Activated naive CD8-positive, alpha-beta T cell treated with anti-CD3 and anti-CD28 coated beads for 36 hours (primary cell): ENCODE results near the gene TCF7L2. TPM values are rescaled to one million over a fixed set of nuclear protein-coding genes. Genes with fewer than 3 reads are reported as not detected.

ENCODE experiments used
- DNase-seq: peaks from one replicate; pipeline ENCODE4 v3.0.0; 2021
- H3K27ac Mint-ChIP-seq: one replicate; pipeline ENCODE4 v1.8.0; 2022; ENCODE audit warnings: mild to moderate bottlenecking, moderate library complexity, mixed read lengths
- H3K27me3 Mint-ChIP-seq: one replicate; pipeline ENCODE4 v1.8.0; 2022; ENCODE audit warnings: mild to moderate bottlenecking, mixed read lengths
- H3K36me3 Mint-ChIP-seq: one replicate; pipeline ENCODE4 v1.8.0; 2021; ENCODE audit warnings: mild to moderate bottlenecking, mixed read lengths
- H3K4me1 Mint-ChIP-seq: one replicate; pipeline ENCODE4 v1.8.0; 2021; ENCODE audit warnings: mixed read lengths
- H3K4me3 Mint-ChIP-seq: one replicate; pipeline ENCODE4 v1.8.0; 2022; ENCODE audit warnings: mild to moderate bottlenecking, moderate library complexity, mixed read lengths
- H3K9me3 Mint-ChIP-seq: one replicate; pipeline ENCODE4 v1.8.0; 2022; ENCODE audit warnings: mixed read lengths
- total RNA-seq, 2 experiments: library from RNA; stranded (reverse); gene quantifications; one replicate each; pipeline ENCODE4 v1.2.3, GENCODE V29; 2021

The TCF7L2 gene
- total RNA-seq, 2 experiments from 2014 or later: 1.1 to 1.5 TPM

- Mint-ChIP-seq H3K4me1 (no peaks in the 10 kb centered on the region), H3K27me3 (no peaks in the 10 kb centered on the region), H3K27ac (no peak overlapping the region), H3K4me3 (no peak overlapping the region), H3K9me3 (no peaks in the 10 kb centered on the region), H3K36me3 (no peaks in the 10 kb centered on the region)
- no peak for DNase-seq
These were observed 228.7 kb downstream of the TCF7L2 start for GRCh38 chr10:113178771-113179170.

DNA sequence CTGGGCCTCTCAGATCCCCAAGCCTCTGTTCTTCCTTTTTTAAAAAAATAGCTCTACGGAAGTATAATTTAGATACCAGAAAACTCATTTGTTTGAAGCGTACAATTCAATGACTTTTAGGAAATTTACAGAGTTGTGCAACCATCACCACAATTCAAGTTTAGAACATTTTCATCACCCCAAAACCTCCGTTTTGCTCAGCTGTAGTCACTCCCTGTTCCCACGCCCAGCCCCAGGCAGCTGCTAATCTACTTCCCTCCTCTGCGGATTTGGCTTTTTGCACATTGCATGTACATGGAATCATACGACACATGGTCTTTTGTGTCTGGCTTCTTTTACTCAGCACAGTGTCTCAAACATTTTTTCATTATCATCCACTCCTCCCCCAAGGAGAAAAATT, 229.2 kb downstream of the TCF7L2 start:
- Mint-ChIP-seq H3K36me3 (no peaks in the 10 kb centered on the region), H3K27ac (no peak overlapping the region), H3K9me3 (no peaks in the 10 kb centered on the region), H3K27me3 (no peaks in the 10 kb centered on the region), H3K4me3 (no peak overlapping the region), H3K4me1 (no peaks in the 10 kb centered on the region)
- no peak for DNase-seq

DNA sequence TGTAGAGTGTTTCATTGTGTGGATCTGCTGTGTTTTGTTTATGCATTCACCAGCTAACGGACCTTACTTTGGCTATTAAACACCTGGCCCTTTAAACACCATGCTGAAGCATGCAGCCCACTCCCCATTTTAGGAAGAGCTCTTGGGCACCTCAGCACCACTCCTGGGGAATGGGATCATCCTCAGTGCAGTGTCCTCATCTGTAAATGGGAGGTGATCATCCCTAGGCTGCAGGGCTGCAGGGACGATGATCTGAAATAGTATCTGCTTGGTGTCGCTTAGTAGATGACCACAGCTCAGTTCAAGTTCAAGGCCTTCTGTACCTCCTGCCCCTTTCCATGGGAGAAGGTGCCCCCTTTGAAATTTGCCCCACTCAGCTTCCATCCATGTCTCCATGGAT, 229.9 kb downstream of the TCF7L2 start:
- H3K27ac Mint-ChIP-seq: no peak overlapping the region
- no peaks in the 10 kb centered on the region for H3K36me3 Mint-ChIP-seq
- no peak overlapping the region for H3K4me3 Mint-ChIP-seq
- no peak for DNase-seq
- H3K4me1 Mint-ChIP-seq: no peaks in the 10 kb centered on the region
- H3K9me3 Mint-ChIP-seq: no peaks in the 10 kb centered on the region
- no peaks in the 10 kb centered on the region for H3K27me3 Mint-ChIP-seq

- H3K36me3 Mint-ChIP-seq: no peaks in the 10 kb centered on the region
- no peaks in the 10 kb centered on the region for H3K27me3 Mint-ChIP-seq
- H3K4me1 Mint-ChIP-seq: no peaks in the 10 kb centered on the region
- no peak overlapping the region for H3K27ac Mint-ChIP-seq
- no peaks in the 10 kb centered on the region for H3K9me3 Mint-ChIP-seq
- no peak overlapping the region for H3K4me3 Mint-ChIP-seq
- no peak for DNase-seq
These were observed 230.5 kb downstream of the TCF7L2 start for GRCh38 chr10:113180401-113181154.

DNA sequence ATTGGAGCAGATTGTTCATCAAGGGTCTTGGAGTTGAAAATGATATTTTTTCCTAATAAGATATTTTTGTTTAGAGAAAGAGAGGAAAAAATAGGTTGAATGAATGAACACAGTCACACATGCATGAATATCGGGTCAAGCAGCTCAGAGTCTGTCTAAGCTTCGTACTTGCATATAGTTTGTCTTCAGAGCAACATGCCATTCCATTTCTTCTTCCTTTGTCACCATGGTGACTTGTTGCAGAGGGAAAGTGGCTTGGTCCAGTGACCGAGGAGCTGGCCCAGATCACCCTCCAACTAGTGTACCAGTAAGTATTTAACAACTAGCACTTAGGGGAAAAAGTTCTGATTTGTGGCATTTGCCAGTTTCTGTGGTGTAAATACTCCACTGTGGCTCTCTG, 232.1 kb downstream of the TCF7L2 start:
- no peak overlapping the region for H3K4me3 Mint-ChIP-seq
- no peaks in the 10 kb centered on the region for H3K36me3 Mint-ChIP-seq
- no peaks in the 10 kb centered on the region for H3K27me3 Mint-ChIP-seq
- no peak for DNase-seq
- H3K9me3 Mint-ChIP-seq: no peaks in the 10 kb centered on the region
- no peaks in the 10 kb centered on the region for H3K4me1 Mint-ChIP-seq
- H3K27ac Mint-ChIP-seq: no peak overlapping the region

DNA sequence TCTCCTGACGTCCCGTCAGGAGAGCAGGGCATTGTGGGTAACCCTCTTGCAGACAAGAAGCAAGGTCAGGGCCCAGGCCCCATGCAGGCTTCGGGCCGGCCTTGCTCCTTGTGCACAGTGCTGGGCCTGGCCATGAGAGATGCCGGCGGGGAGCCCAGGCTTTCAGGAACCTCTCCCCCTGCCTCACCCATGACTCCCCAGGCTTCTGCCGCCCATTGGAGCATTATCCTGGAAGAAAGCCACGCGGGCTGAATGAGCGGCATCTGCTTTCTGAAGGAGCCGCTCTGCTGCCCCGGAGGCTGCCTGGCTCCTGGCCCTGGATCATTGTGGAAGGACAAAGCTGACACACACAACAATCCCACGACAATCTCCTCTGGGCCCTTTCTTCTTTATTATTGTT, 233.5 kb downstream of the TCF7L2 start:
- Mint-ChIP-seq H3K27ac (no peak overlapping the region), H3K36me3 (no peaks in the 10 kb centered on the region), H3K9me3 (no peaks in the 10 kb centered on the region), H3K27me3 (no peaks in the 10 kb centered on the region), H3K4me3 (no peak overlapping the region), H3K4me1 (no peaks in the 10 kb centered on the region)
- DNase-seq: no peak

GRCh38 chr10:113187063-113187777, 237.2 kb downstream of the TCF7L2 start:
- no peaks in the 10 kb centered on the region for H3K27me3 Mint-ChIP-seq
- DNase-seq: no peak
- no peaks in the 10 kb centered on the region for H3K9me3 Mint-ChIP-seq
- H3K36me3 Mint-ChIP-seq: no peaks in the 10 kb centered on the region
- H3K27ac Mint-ChIP-seq: no peak overlapping the region
- no peak overlapping the region for H3K4me3 Mint-ChIP-seq
- no peaks in the 10 kb centered on the region for H3K4me1 Mint-ChIP-seq

- DNase-seq: no peak
- H3K36me3 Mint-ChIP-seq: no peaks in the 10 kb centered on the region
- H3K27ac Mint-ChIP-seq: no peak overlapping the region
- H3K4me1 Mint-ChIP-seq: no peaks in the 10 kb centered on the region
- H3K4me3 Mint-ChIP-seq: no peak overlapping the region
- peaks cover 25% of the 10 kb centered on the region for H3K9me3 Mint-ChIP-seq
- H3K27me3 Mint-ChIP-seq: no peaks in the 10 kb centered on the region
These were observed 249.4 kb downstream of the TCF7L2 start for GRCh38 chr10:113199459-113199858.

- DNase-seq: no peak
- Mint-ChIP-seq H3K4me1 (no peaks in the 10 kb centered on the region), H3K9me3 (peaks cover 41% of the 10 kb centered on the region), H3K4me3 (no peak overlapping the region), H3K27me3 (no peaks in the 10 kb centered on the region), H3K27ac (no peak overlapping the region), H3K36me3 (no peaks in the 10 kb centered on the region)
These were observed 252.0 kb downstream of the TCF7L2 start for GRCh38 chr10:113202011-113202410.

DNA sequence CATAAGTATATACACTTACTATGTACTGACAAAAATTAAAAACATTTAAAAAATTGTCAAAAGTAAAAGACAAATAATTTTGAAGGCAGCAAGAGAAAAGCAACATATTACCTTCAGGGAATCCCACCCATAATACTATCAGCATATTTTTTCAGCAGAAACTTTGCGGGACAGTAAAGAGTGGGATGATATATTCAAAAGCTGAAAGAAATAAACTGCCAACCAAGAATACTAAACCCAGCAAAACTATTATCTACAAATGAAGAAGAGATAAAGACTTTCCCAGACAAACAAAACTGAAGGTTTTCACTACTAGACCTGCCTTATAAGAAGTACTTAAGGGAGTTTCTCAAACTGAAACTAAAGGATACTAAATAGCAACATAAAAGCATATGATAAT, 257.9 kb downstream of the TCF7L2 start:
- Mint-ChIP-seq H3K36me3 (no peaks in the 10 kb centered on the region), H3K4me3 (no peak overlapping the region), H3K9me3 (peaks cover 39% of the 10 kb centered on the region), H3K4me1 (no peaks in the 10 kb centered on the region), H3K27me3 (peaks cover 3% of the 10 kb centered on the region), H3K27ac (no peak overlapping the region)
- DNase-seq: no peak

- Mint-ChIP-seq H3K4me1 (peaks cover 4% of the 10 kb centered on the region), H3K9me3 (peaks cover 10% of the 10 kb centered on the region), H3K27me3 (peaks cover 10% of the 10 kb centered on the region)
These were observed 263.0 kb downstream of the TCF7L2 start for GRCh38 chr10:113213035-113213434.

DNA sequence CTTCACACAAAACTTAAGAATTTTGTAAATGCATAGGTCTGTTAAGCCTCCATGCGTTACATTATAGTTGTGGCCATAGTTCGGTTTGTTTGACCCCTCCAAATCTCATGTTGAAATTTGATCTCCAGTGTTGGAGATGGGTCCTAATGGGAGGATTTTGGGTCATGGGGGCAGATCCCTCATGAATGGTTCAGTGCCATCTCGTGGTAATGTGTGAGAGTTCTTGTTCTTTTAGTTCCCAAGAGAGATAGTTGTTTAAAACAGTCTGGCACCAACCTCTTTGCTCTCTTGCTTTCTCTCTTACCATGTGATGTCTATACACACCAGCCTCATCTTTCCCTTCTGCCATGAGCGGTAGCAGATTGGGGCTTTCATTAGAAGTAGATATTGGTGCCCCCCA, 264.3 kb downstream of the TCF7L2 start:
- H3K27ac Mint-ChIP-seq: no peak overlapping the region
- no peak for DNase-seq
- H3K27me3 Mint-ChIP-seq: peaks cover 10% of the 10 kb centered on the region
- H3K36me3 Mint-ChIP-seq: no peaks in the 10 kb centered on the region
- H3K4me3 Mint-ChIP-seq: no peak overlapping the region
- peaks cover 4% of the 10 kb centered on the region for H3K4me1 Mint-ChIP-seq
- peaks cover 4% of the 10 kb centered on the region for H3K9me3 Mint-ChIP-seq

More at GRCh38 chr10:113213035-113213434, 263.0 kb downstream of the TCF7L2 start:
- no peak overlapping the region for H3K4me3 Mint-ChIP-seq
- H3K27ac Mint-ChIP-seq: no peak overlapping the region
- no peak for DNase-seq
- no peaks in the 10 kb centered on the region for H3K36me3 Mint-ChIP-seq

DNA sequence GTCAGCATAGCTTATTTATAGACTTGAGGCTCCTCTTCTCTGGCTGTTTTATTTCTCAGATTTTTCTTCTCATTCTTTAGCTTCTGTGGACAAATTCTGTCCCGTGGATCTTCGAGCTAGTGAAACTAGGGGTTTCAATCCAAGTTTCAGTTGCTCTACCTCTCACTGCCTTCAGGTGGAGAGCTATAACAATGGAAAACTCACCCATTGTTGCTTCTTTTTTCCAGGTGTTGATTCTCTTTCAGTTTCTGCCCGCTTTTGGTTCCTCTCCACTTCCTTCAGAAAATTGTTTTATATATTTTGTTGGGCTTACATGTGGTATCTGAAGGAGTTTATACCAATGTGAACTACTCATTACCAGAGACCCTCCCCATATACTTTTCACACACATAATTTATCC, 266.1 kb downstream of the TCF7L2 start:
- no peak overlapping the region for H3K27ac Mint-ChIP-seq

More for the DNA sequence above, 266.1 kb downstream of the TCF7L2 start:
- Mint-ChIP-seq H3K4me1 (peaks cover 4% of the 10 kb centered on the region), H3K9me3 (peaks cover 3% of the 10 kb centered on the region), H3K27me3 (peaks cover 10% of the 10 kb centered on the region), H3K4me3 (no peak overlapping the region), H3K36me3 (no peaks in the 10 kb centered on the region)
- no peak for DNase-seq
